K562 (cell line): ENCODE results near the gene CABLES1. TPM values are rescaled to one million over a fixed set of nuclear protein-coding genes. Genes with fewer than 3 reads are reported as not detected.

Source experiments
- BHLHE40 ChIP-seq: IDR thresholded peaks from 2 replicates; pipeline ENCODE4 v1.6.1; 2011; ENCODE audit warnings: low read length, improper control_type of control experiment
- CBFA2T3 ChIP-seq: fragments of 450-650 bp; IDR thresholded peaks from 2 replicates; pipeline ENCODE4 v1.6.1; 2017
- ESRRA ChIP-seq: fragments of 450-650 bp; IDR thresholded peaks from 2 replicates; pipeline ENCODE4 v1.6.1; 2014; ENCODE audit warnings: low read depth, mild to moderate bottlenecking, moderate library complexity, borderline replicate concordance
- FOXA3 ChIP-seq, 2 experiments: fragments of 450-650 bp in 1 of 2; sonication (generic) in 1 of 2; formaldehyde crosslinking; IDR thresholded peaks in 1 of 2; conservative IDR thresholded peaks in 1 of 2; 2 replicates each; pipeline versions ENCODE4 v1.4.0 to v1.8.0; 2020 to 2022; ENCODE audit warnings: mild to moderate bottlenecking in 2 of 2, missing genetic modification reagents in 1 of 2
- FOXK2 ChIP-seq, 2 experiments: fragments of 450-650 bp; IDR thresholded peaks in 1 of 2; conservative IDR thresholded peaks in 1 of 2; 2 replicates each; pipeline ENCODE4 v1.6.1; 2016; ENCODE audit warnings: low read depth in 2 of 2, mild to moderate bottlenecking in 1 of 2
- HEY1 ChIP-seq: fragments of 250-450 bp; sonication (Bioruptor Pico); IDR thresholded peaks from 2 replicates; pipeline ENCODE4 v1.5.0; 2020; ENCODE audit warnings: mild to moderate bottlenecking, moderate library complexity, borderline replicate concordance
- MCM5 ChIP-seq: fragments of 450-650 bp; IDR thresholded peaks from 2 replicates; pipeline ENCODE4 v1.6.1; 2016; ENCODE audit warnings: low read depth
- MTA2 ChIP-seq: fragments of 450-650 bp; IDR thresholded peaks from 2 replicates; pipeline ENCODE4 v1.6.1; 2016; ENCODE audit warnings: low read depth
- NCOR1 ChIP-seq: fragments of 450-650 bp; IDR thresholded peaks from 2 replicates; pipeline ENCODE4 v1.6.1; 2016; ENCODE audit warnings: mild to moderate bottlenecking, moderate library complexity
- SMARCA4 ChIP-seq: fragments of 450-650 bp; IDR thresholded peaks from 2 replicates; pipeline ENCODE4 v1.6.1; 2016
- SMARCE1 ChIP-seq: fragments of 450-650 bp; IDR thresholded peaks from 2 replicates; pipeline ENCODE4 v1.7.1; 2016; ENCODE audit warnings: mild to moderate bottlenecking
- SRF ChIP-seq, 2 experiments: fragments of 250-450, 450-650 bp in 1 of 2; sonication (Bioruptor Pico) in 1 of 2; sonication (generic) in 1 of 2; formaldehyde crosslinking; IDR thresholded peaks; 2 replicates each; pipeline versions ENCODE4 v1.5.0 to v1.5.1; 2020 to 2022; ENCODE audit warnings: mild to moderate bottlenecking in 1 of 2, missing genetic modification reagents in 1 of 2
- TAL1 ChIP-seq: fragments of 450-650 bp; IDR thresholded peaks from 2 replicates; pipeline ENCODE4 v1.6.1; 2016; ENCODE audit warnings: mild to moderate bottlenecking
- TCF3 ChIP-seq: sonication (generic); formaldehyde crosslinking; IDR thresholded peaks from 2 replicates; pipeline ENCODE4 v1.4.0; 2020; ENCODE audit warnings: mild to moderate bottlenecking, missing genetic modification reagents
- TSC22D4 ChIP-seq: fragments of 450-650 bp; IDR thresholded peaks from 2 replicates; pipeline ENCODE4 v1.6.1; 2016; ENCODE audit warnings: missing genetic modification characterization, missing biosample characterization, control low read depth
- ZBTB7A ChIP-seq: IDR thresholded peaks from 2 replicates; pipeline ENCODE4 v1.6.1; 2011; ENCODE audit warnings: low read depth, mild to moderate bottlenecking, low read length, moderate library complexity, borderline replicate concordance; ENCODE audit not compliant: control insufficient read depth
- ZNF134 ChIP-seq: fragments of 250-450 bp; sonication (Bioruptor Pico); conservative IDR thresholded peaks from 2 replicates; pipeline ENCODE4 v1.4.0; 2020
- ZNF324 ChIP-seq: fragments of 250-450 bp; sonication (Bioruptor Pico); IDR thresholded peaks from 2 replicates; pipeline ENCODE4 v1.4.0; 2020; ENCODE audit warnings: mild to moderate bottlenecking
- polyA plus RNA-seq, 8 experiments: library from polyadenylated mRNA; depleted of rRNA in 4 of 8; stranded (reverse) in 5 of 8; unstranded in 3 of 8; fragments of >200 nt; fragmentation: Nextera tagmentation in 2 of 8; fragmentation: Illumina TruSeq in 1 of 8; extraction: Ambion mirVana in 2 of 8; extraction: Trizol in 1 of 8; gene quantifications; 2 replicates each; pipeline versions ENCODE4 v1.2.1 to v1.2.3, GENCODE V29; 2011 to 2014; ENCODE audit warnings: inconsistent platforms in 1 of 8, missing spikeins in 1 of 8
- total RNA-seq, 7 experiments: library from RNA; depleted of rRNA in 6 of 7; stranded (reverse); fragments of >200 nt in 6 of 7; fragmentation: Illumina TruSeq in 2 of 7; extraction: Trizol in 2 of 7; gene quantifications; 2 replicates each; pipeline versions ENCODE4 v1.2.1 to v1.2.3, GENCODE V29; 2011 to 2021; ENCODE audit warnings: low replicate concordance in 1 of 7
- TF ChIP-seq, protein P1 (sequence below): IDR thresholded peaks from 2 replicates; pipeline ENCODE4 v1.6.1; 2016; ENCODE audit warnings: missing genetic modification characterization, missing compliant biosample characterization
- TF ChIP-seq, protein P2 (sequence below): fragments of 450-650 bp; IDR thresholded peaks from 2 replicates; pipeline ENCODE4 v1.6.1; 2016
- TF ChIP-seq, protein P3 (sequence below): fragments of 150-350 bp; conservative IDR thresholded peaks from 2 replicates; pipeline ENCODE4 v1.6.1; 2014; ENCODE audit warnings: low read length

Gene CABLES1
- total and polyA plus RNA-seq, 9 of the 15 experiments (the other 6 are each of a cell fraction or from before 2014, with no cell fraction given) = 0.04 to 0.10 (median 0.06) TPM; not detected in 3

DNA sequence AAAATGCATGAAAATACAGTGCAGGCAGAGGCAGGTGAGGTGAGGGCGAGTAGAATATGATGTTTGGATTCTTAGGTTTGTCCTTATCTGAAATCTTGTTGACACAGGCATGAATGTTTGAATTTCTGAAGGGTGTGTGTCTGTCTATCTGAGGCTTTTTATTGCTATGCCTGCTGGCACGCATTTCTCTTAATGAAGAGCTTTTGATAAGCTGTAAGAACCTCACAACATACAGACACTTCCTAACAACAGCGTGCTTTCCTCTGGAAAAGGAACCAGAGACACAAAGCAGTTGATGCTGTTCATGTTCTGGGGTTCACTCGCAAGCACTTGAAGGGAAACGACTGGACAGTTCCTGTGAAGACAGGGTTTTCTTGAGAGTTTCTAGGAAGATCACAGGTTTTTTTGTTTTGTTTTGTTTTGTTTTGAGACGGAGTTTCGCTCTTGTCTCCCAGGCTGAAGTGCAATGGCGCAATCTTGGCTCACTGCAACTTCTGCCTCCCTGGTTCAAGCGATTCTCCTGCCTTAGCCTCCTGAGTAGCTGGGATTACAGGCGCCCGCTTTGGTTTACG is 33.3 kb upstream of the CABLES1 start (continued):
- peak; percentile 73 for TF ChIP-seq CBFA2T3
- TF ChIP-seq ZNF324 = no peak
- TF ChIP-seq TCF3 (CRISPR knock-in tag) = peak; percentile 66
- TF ChIP-seq SMARCE1 = peak; percentile 60; the same call in 1 of the 2 replicates
- TF ChIP-seq, protein P1, sequence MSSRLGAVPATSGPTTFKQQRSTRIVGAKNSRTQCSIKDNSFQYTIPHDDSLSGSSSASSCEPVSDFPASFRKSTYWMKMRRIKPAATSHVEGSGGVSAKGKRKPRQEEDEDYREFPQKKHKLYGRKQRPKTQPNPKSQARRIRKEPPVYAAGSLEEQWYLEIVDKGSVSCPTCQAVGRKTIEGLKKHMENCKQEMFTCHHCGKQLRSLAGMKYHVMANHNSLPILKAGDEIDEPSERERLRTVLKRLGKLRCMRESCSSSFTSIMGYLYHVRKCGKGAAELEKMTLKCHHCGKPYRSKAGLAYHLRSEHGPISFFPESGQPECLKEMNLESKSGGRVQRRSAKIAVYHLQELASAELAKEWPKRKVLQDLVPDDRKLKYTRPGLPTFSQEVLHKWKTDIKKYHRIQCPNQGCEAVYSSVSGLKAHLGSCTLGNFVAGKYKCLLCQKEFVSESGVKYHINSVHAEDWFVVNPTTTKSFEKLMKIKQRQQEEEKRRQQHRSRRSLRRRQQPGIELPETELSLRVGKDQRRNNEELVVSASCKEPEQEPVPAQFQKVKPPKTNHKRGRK (tag) = no peak
- peak; percentile 92 for TF ChIP-seq ZNF134 (CRISPR knock-in tag)
- TF ChIP-seq, protein P2, sequence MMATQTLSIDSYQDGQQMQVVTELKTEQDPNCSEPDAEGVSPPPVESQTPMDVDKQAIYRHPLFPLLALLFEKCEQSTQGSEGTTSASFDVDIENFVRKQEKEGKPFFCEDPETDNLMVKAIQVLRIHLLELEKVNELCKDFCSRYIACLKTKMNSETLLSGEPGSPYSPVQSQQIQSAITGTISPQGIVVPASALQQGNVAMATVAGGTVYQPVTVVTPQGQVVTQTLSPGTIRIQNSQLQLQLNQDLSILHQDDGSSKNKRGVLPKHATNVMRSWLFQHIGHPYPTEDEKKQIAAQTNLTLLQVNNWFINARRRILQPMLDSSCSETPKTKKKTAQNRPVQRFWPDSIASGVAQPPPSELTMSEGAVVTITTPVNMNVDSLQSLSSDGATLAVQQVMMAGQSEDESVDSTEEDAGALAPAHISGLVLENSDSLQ = peak; percentile 37; the same call in 1 of the 2 replicates
- no peak for TF ChIP-seq ZBTB7A
- TF ChIP-seq ESRRA = no peak
- TF ChIP-seq MCM5 = no peak
- TF ChIP-seq NCOR1 = peak; percentile 46; the same call in 1 of the 2 replicates
- peak in 1 of 2 experiments; percentile 36; a peak in 1 of 4 replicates for TF ChIP-seq SRF (CRISPR knock-in tag; IDR thresholded peaks at IDR 0.05)
- no peak for TF ChIP-seq TSC22D4
- TF ChIP-seq, protein P3, sequence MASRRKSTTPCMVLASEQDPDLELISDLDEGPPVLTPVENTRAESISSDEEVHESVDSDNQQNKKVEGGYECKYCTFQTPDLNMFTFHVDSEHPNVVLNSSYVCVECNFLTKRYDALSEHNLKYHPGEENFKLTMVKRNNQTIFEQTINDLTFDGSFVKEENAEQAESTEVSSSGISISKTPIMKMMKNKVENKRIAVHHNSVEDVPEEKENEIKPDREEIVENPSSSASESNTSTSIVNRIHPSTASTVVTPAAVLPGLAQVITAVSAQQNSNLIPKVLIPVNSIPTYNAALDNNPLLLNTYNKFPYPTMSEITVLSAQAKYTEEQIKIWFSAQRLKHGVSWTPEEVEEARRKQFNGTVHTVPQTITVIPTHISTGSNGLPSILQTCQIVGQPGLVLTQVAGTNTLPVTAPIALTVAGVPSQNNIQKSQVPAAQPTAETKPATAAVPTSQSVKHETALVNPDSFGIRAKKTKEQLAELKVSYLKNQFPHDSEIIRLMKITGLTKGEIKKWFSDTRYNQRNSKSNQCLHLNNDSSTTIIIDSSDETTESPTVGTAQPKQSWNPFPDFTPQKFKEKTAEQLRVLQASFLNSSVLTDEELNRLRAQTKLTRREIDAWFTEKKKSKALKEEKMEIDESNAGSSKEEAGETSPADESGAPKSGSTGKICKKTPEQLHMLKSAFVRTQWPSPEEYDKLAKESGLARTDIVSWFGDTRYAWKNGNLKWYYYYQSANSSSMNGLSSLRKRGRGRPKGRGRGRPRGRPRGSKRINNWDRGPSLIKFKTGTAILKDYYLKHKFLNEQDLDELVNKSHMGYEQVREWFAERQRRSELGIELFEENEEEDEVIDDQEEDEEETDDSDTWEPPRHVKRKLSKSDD = no peak
- TF ChIP-seq SMARCA4 = peak; percentile 46; the same call in 1 of the 2 replicates
- TF ChIP-seq HEY1 (CRISPR knock-in tag) = no peak
- TF ChIP-seq MTA2 = peak; percentile 57; the same call in 1 of the 2 replicates
- TF ChIP-seq TAL1 = peak; percentile 80
- peak; percentile 21; the same call in 1 of the 2 replicates for TF ChIP-seq BHLHE40
- TF ChIP-seq FOXA3 (CRISPR knock-in tag; conservative IDR thresholded peaks at IDR 0.05 in 1 of 2, IDR thresholded peaks at IDR 0.05 in 1 of 2) = peak; percentile 96 to 97
- TF ChIP-seq FOXK2 (conservative IDR thresholded peaks at IDR 0.05 in 1 of 2, IDR thresholded peaks at IDR 0.05 in 1 of 2; ENCODE audit: low read depth in 2 of 2) = no peak
